NB4 (cell line): ENCODE results near the gene ETV6.
A peak's percentile ranks its signal among the peaks of the same experiment; 100 is the strongest.

ENCODE experiments used
- DNase-seq: peaks from one replicate; pipeline ENCODE4 v3.0.0; 2010; ENCODE audit warnings: low read depth
- H3K4me3 ChIP-seq: one replicate; pipeline ENCODE4 v1.5.1; 2011; ENCODE audit warnings: mild to moderate bottlenecking, low read depth, low read length, moderate library complexity
- CTCF ChIP-seq: IDR thresholded peaks from one replicate; pipeline ENCODE4 v1.5.1; 2012; ENCODE audit warnings: low read depth, low read length
- MAX ChIP-seq: IDR thresholded peaks from 2 replicates; pipeline ENCODE4 v1.6.1; 2011; ENCODE audit warnings: low read depth, low read length
- MYC ChIP-seq: IDR thresholded peaks from 2 replicates; pipeline ENCODE4 v1.6.1; 2011; ENCODE audit warnings: low read depth, low read length
- POLR2A ChIP-seq: IDR thresholded peaks from 2 replicates; pipeline ENCODE4 v1.6.1; 2011; ENCODE audit warnings: mild to moderate bottlenecking; ENCODE audit not compliant: insufficient read length; ENCODE audit errors: extremely low read depth

Gene ETV6

DNA sequence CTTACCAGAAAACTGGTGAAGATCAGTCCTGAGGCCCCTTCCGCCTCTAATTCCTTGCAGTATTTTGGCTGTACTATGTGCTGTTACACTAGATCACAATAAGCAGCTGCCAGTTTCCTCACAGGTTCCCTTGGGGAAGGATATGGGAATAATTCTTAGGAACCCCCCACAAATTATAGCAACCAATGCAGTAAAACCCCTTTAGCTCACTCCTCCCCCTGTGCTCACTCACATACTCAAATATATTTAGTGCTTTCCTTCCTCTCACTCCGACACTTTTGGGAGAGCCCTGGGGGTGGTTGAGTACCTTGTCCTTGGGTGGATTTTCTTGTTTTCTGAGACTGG, 162.7 kb downstream of the ETV6 start:
- no peak for DNase-seq
- TF ChIP-seq MYC (no peak), POLR2A (no peak), MAX (no peak), CTCF (no peak)
- peak overlapping the region; percentile 55 for H3K4me3 ChIP-seq

DNA sequence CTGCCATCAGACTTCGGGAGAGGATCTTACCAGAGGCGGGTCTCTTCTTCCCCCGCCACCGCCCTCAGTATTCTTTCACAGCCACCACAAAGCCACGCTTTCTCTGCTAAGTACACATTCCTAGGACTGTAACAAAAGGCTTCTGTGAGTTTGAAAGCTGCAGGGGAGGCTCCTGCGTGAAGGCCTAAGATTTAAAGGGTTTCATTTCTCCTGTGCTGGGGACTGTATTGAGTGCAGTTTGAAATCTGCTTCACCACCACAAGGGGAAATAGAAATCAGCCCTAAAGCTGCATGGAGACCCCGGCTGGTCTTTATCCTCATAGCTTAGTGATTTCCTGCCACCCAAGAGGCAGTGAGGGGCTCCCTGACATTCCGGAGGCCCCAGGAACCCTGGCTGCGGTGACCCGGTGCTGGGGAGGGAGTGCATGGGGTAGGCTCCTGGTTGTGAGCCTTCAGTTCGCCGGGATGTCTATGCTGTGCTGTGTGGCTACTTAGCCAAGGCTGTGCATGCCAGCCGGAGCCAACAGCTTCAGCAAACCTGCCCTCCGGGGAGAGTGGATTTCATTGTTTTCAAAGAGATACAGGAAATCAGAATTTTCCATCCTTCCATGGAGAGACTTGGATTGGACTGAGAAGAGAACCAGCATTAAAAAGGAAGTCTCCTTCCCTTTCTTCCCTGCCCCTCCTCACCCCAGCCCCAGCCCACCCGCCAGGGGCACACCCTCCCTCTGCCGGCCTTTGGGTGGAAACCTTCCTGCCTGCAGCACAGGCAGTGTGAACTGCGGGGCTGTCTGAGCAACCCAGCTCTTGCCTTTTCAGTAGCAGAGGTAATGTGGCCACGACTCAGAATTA, 163.3 kb downstream of the ETV6 start:
- TF ChIP-seq MYC = no peak
- peak; percentile 12 for TF ChIP-seq CTCF
- H3K4me3 ChIP-seq = peak overlapping the region; percentile 55
- peak; percentile 79 for DNase-seq

DNA sequence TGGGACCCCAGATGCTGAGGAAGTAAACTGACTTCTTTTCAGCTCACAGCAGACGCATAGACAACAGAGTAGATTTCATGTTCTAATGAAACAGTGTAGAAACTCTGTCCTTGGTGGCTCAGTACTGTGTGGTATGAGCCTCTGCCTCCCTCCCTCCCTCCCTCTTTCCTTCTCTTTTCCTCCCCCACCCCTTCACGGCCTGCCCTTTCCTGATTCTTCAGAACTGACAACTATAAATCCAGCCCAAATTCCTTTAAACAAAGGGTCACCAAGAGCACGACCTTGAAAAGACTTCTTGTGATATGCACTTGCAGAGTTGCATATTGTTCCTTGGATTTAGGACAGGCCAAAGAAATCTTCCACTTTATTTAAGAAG, 164.0 kb downstream of the ETV6 start:
- no peak for DNase-seq
- H3K4me3 ChIP-seq = peak overlapping the region; percentile 55
- 0 out of 2 replicates have a peak, but pooled peaks have one; percentile 20 for TF ChIP-seq MYC
- TF ChIP-seq POLR2A = no peak

DNA sequence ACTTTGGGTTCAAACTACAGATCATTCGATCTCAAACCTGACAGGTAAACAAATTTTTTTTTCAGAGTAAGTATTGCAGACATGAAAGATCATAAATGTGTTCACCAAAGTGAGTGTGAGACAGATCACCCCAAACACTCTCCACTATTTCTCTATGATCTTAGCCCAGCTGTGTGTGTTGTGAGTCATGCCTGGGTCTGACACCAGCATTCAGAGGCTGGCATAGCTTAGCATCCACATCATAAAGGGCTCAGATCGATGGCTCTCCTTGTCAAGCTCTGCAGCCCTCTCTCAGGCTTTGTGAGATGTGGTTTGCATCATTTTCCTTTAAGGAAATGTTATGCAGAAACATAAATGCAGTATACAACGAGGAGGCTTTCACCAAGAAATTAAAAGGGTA, 164.9 kb downstream of the ETV6 start:
- DNase-seq = peak; percentile 35
- no peak for TF ChIP-seq CTCF
- TF ChIP-seq POLR2A = no peak
- TF ChIP-seq MAX = no peak
- no peak for TF ChIP-seq MYC
- no peak overlapping the region for H3K4me3 ChIP-seq

GRCh38 chr12:11815397-11815796, 165.9 kb downstream of the ETV6 start:
- no peak for DNase-seq
- no peak for TF ChIP-seq MYC
- TF ChIP-seq CTCF = no peak
- TF ChIP-seq POLR2A = no peak
- no peak for TF ChIP-seq MAX
- no peak overlapping the region for H3K4me3 ChIP-seq

- no peak overlapping the region for H3K4me3 ChIP-seq
- TF ChIP-seq POLR2A (no peak), MAX (no peak), MYC (no peak), CTCF (no peak)
- DNase-seq = no peak
These were observed 170.2 kb downstream of the ETV6 start for GRCh38 chr12:11819643-11820042.
